Activated B cell treated with CpG ODN at 0.5 μM for 24 hours (primary cell): ENCODE measurements around the gene HCFC1. TPM values are rescaled to one million over a fixed set of nuclear protein-coding genes. Genes with fewer than 3 reads are reported as not detected.
"Not testable (repeated sequence)": the region's sequence is repeated elsewhere in the genome, so short reads cannot be mapped to it uniquely, and the experiment has no call there.

Experiments
- ATAC-seq: fragments of 200-7000 bp; cut with Tn5 transposase; one replicate; pipeline ENCODE4 v1.10.0; 2021; ENCODE audit warnings: low read depth, mild to moderate bottlenecking, moderate library complexity
- CTCF ChIA-PET: fragments of 350-600 bp; sonication (Branson Sonifier 250); formaldehyde crosslinking; loops from one replicate; lab custom pipeline; 2021; ENCODE audit warnings: antibody characterized with exemption; lab: Charles Lee
- POLR2A ChIA-PET: fragments of 350-600 bp; sonication (Branson Sonifier 250); formaldehyde crosslinking; loops from one replicate; lab custom pipeline; 2021; ENCODE audit warnings: antibody characterized with exemption; lab: Charles Lee
- DNase-seq: peaks from one replicate; pipeline ENCODE4 v3.0.0; 2022
- H3K27ac Mint-ChIP-seq: one replicate; pipeline ENCODE4 v1.8.0; 2020; ENCODE audit warnings: mixed read lengths
- H3K27me3 Mint-ChIP-seq: one replicate; pipeline ENCODE4 v1.8.0; 2021; ENCODE audit warnings: mixed read lengths
- H3K36me3 Mint-ChIP-seq: one replicate; pipeline ENCODE4 v1.8.0; 2021; ENCODE audit warnings: low read depth, mixed read lengths
- H3K4me1 Mint-ChIP-seq: one replicate; pipeline ENCODE4 v1.8.0; 2021; ENCODE audit warnings: mixed read lengths
- H3K4me3 Mint-ChIP-seq: one replicate; pipeline ENCODE4 v1.8.0; 2020; ENCODE audit warnings: mild to moderate bottlenecking, mixed read lengths
- H3K9me3 Mint-ChIP-seq: one replicate; pipeline ENCODE4 v1.8.0; 2020; ENCODE audit warnings: mixed read lengths
- intact Hi-C: fragments of 100-400 bp; cut with micrococcal nuclease; formaldehyde crosslinking; loops from one replicate; pipeline ENCODE4 v1.15.1; 2024
- total RNA-seq: library from RNA; stranded (reverse); gene quantifications from 2 replicates; pipeline ENCODE4 v1.2.3, GENCODE V29; 2022
- TF ChIP-seq, protein P1 (sequence below): fragments of 200-600 bp; IDR thresholded peaks from one replicate; pipeline ENCODE4 v1.8.0; 2022; ENCODE audit warnings: antibody characterized with exemption, mild to moderate bottlenecking

HCFC1 gene
- total RNA-seq, 1 donor from 2014 or later: 79.4 TPM

DNA sequence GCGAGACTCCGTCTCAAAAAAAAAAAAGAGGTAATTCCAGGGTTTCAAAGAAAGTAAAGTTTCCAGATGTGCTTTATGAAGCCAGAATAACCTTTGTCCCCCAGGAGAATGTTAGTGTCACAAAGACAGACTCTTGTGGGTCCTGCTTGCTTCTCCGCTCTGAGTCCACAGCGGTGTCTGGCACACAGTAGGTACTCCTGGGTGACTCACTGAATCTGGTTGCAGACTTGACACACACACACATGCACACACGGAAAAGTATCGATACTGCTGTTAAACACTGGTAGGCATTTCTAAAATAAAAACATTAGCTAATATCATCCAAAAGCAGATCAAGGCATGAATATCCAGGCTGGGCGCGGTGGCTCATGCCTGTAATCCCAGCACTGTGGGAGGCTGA is 23.9 kb upstream of the HCFC1 start:
- Mint-ChIP-seq H3K9me3 (no peaks in the 10 kb centered on the region), H3K4me3 (no peak overlapping the region), H3K4me1 (no peaks in the 10 kb centered on the region), H3K36me3 (no peaks in the 10 kb centered on the region), H3K27me3 (no peaks in the 10 kb centered on the region), H3K27ac (no peak overlapping the region)
- TF ChIP-seq, protein P1, sequence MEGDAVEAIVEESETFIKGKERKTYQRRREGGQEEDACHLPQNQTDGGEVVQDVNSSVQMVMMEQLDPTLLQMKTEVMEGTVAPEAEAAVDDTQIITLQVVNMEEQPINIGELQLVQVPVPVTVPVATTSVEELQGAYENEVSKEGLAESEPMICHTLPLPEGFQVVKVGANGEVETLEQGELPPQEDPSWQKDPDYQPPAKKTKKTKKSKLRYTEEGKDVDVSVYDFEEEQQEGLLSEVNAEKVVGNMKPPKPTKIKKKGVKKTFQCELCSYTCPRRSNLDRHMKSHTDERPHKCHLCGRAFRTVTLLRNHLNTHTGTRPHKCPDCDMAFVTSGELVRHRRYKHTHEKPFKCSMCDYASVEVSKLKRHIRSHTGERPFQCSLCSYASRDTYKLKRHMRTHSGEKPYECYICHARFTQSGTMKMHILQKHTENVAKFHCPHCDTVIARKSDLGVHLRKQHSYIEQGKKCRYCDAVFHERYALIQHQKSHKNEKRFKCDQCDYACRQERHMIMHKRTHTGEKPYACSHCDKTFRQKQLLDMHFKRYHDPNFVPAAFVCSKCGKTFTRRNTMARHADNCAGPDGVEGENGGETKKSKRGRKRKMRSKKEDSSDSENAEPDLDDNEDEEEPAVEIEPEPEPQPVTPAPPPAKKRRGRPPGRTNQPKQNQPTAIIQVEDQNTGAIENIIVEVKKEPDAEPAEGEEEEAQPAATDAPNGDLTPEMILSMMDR: no peak
- no peak for ATAC-seq
- DNase-seq: no peak
- CTCF ChIA-PET: no interaction called here
- POLR2A ChIA-PET: no interaction called here
- intact Hi-C loops: no loop called here

DNA sequence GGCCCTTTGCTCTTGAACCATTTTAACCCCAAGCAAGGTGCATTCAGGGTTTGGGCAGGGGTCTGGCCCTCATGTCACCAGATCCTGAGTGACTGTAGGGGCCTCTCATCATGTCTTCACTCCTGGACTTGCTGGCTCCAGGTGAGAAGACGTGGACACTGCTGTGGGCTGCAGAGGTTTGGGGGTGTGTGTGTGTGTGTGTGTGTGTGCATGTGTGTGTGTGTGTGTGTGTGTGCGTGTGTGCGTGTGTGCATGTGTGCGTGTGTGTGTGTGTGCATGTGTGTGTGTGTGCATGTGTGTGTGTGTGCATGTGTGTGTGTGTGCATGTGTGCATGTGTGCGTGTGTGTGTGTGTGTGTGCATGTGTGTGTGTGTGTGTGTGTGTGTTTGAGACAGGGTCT is 22.8 kb upstream of the HCFC1 start:
- H3K36me3 Mint-ChIP-seq, ATAC-seq, CTCF ChIA-PET, POLR2A ChIA-PET, DNase-seq, H3K4me3 Mint-ChIP-seq, H3K9me3 Mint-ChIP-seq, intact Hi-C loops, H3K4me1 Mint-ChIP-seq, H3K27ac Mint-ChIP-seq, H3K27me3 Mint-ChIP-seq: not testable (repeated sequence)

DNA sequence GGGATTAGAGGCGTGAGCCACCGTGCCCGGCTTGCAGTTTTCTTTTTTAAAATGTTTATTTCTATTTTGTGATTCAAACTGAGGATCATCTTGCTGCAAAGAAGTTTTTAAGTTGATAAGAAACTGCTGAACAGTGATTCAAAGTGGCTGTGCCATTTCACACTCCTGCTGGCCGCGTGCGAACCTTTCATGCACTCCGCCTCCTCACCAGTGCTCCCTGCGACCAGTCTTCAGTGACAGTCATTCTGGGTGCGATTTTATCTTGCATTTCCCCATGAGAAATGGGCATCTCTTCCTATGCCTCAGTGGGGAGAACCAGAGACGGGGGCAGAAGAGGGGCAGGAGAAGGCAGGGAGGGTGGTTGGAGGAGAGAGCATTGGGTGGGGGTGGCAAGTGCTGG is 22.4 kb upstream of the HCFC1 start:
- H3K4me3 Mint-ChIP-seq: no peak overlapping the region
- intact Hi-C loops: no loop called here
- no peaks in the 10 kb centered on the region for H3K36me3 Mint-ChIP-seq
- no peaks in the 10 kb centered on the region for H3K4me1 Mint-ChIP-seq
- TF ChIP-seq, protein P1: no peak
- no peak overlapping the region for H3K27ac Mint-ChIP-seq
- POLR2A ChIA-PET: no interaction called here
- CTCF ChIA-PET: no interaction called here
- ATAC-seq (no peak), DNase-seq (no peak)
- no peaks in the 10 kb centered on the region for H3K27me3 Mint-ChIP-seq
- no peaks in the 10 kb centered on the region for H3K9me3 Mint-ChIP-seq

DNA sequence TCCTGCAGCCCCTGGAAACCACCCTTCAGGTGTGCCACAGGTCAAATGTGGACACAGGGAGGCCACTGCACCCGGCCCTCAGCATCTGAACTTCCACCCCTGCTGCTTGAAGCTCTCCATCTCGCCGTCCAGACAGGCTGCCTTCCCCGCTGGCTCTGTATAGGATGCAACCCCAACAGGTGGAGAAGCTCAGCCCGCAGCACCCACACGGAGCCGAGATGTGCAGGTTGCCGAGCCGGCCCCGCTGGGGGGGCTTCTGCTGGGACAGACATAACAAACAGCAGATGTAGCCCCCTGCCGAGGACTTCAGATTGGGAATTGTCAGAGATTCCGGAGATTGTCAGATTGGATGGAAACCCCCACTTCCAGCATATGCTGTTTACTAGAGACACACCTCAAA is 21.5 kb upstream of the HCFC1 start:
- Mint-ChIP-seq H3K36me3 (no peaks in the 10 kb centered on the region), H3K4me1 (no peaks in the 10 kb centered on the region), H3K27me3 (no peaks in the 10 kb centered on the region), H3K9me3 (no peaks in the 10 kb centered on the region), H3K4me3 (no peak overlapping the region), H3K27ac (no peak overlapping the region)
- DNase-seq (no peak), ATAC-seq (no peak)
- ChIA-PET CTCF (no interaction called here), POLR2A (no interaction called here)
- intact Hi-C loops: no loop called here
- TF ChIP-seq, protein P1: no peak

DNA sequence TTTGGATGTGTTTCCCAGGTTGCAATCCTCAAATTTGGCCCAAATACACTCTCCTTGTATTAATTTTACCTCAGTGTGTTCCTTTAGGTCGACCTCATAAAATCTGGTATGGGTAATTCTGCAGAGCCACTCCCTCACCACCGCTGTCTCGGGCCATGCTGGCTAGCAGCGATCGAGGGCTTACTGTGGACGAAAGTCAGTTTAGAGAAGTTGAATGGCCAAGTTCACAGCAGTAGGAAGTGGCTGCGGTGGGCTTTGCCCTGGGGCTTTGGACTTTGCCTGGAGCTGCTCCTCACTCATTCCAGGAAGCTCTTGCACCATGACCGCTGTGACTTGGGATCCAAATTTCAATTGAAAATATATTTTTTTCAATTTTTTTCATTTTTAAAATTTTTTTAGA is 20.6 kb upstream of the HCFC1 start:
- no peaks in the 10 kb centered on the region for H3K27me3 Mint-ChIP-seq
- H3K4me1 Mint-ChIP-seq: no peaks in the 10 kb centered on the region
- no peak overlapping the region for H3K27ac Mint-ChIP-seq

More for the DNA sequence above, 20.6 kb upstream of the HCFC1 start:
- Mint-ChIP-seq H3K36me3 (no peaks in the 10 kb centered on the region), H3K9me3 (no peaks in the 10 kb centered on the region), H3K4me3 (no peak overlapping the region)
- DNase-seq (no peak), ATAC-seq (no peak)
- CTCF ChIA-PET: no interaction called here
- intact Hi-C loops: no loop called here
- TF ChIP-seq, protein P1: no peak
- POLR2A ChIA-PET: interaction anchor here (0.7 to 0.9 kb wide), 2 partner anchors 10 to 389 kb away, joined by 3 to 8 read pairs; no protein-coding TSS in a partner anchor
